ENCODE data around the gene ACBD4. TPM values are rescaled to one million over a fixed set of nuclear protein-coding genes. Genes with fewer than 3 reads are reported as not detected.
A peak's percentile ranks its signal among the peaks of the same experiment; 100 is the strongest.

The ACBD4 gene
- total RNA-seq, 1 experiment from 2014 or later: 1.5 TPM

GRCh38 chr17:45098869-45099616, 36.4 kb upstream of the ACBD4 start:
- H3K4me3 ChIP-seq (ENCODE audit: insufficient read depth, low read depth, low read length): no peak overlapping the region
- DNase-seq: peak; percentile 97
- no peaks in the 10 kb centered on the region for H3K27me3 ChIP-seq (ENCODE audit: control insufficient read depth, insufficient read depth, low read length)
- peaks cover 64% of the 10 kb centered on the region for H3K36me3 ChIP-seq (replicated peaks; ENCODE audit: control insufficient read depth, insufficient read depth, low read length)

DNA sequence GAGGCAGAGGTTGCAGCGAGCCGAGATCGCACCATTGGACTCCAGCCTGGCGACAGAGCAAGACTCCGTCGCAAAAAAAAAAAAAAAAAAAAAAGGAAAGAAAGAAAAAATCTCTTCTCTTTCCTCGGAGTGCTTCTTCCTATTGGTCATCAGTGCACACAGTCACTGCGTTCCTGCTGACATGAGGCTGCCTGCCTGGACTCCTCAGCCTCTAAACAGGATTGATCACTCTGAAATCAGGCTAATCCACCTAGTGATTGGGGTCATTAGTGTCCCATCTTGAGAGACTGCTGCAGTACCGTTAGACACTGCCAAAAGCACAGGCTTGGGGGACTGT, 34.0 kb upstream of the ACBD4 start:
- Histone ChIP-seq H3K36me3 (replicated peaks; ENCODE audit: control insufficient read depth, insufficient read depth, low read length) (peaks cover 74% of the 10 kb centered on the region), H3K27me3 (ENCODE audit: control insufficient read depth, insufficient read depth, low read length) (no peaks in the 10 kb centered on the region), H3K4me3 (ENCODE audit: insufficient read depth, low read depth, low read length) (no peak overlapping the region)
- DNase-seq: no peak

DNA sequence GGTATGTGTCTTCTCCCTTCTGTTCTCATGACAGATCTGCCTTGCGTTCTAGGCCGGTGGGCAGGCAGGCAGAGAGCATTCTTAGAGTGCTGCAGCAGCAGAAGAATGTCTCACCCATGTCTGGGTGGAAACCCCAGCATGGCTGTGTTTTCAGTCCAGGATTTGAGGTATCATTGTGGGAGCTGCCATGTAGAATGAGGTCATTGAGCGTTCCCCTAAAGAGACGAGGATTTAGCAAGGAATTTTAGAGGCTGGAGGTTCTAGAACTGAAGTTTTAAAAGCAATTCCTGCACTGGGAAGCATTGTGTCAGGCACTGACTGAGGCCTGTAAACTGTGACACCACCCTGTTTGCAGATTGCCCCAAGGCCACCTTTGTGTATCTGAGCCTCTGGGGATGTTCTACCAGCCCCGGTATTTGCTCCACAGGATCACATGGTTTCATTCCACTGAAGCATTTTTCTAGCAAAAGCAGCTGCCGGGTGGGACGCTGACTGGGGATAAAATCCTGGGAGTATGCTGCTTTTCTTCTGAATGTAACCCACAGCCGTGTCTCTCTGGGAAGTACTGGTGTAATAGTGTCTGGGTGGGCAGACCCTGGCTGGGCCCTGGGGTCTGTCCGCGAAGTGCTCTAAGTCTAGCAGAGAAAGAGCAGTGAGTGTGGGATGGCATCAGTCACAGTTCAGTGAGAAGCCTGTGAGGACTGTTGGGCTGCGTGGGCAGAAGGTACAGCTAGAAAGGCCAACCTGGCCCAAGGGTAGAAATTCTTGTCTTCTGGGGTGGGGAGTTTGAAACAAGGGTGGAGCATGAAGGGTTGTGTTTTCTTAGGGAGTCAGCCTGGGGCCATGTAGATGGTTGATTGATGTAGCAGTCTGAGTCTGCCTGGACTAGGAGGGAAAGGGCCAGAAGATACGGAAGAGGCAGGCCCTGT, 33.3 kb upstream of the ACBD4 start:
- no peak for DNase-seq
- no peaks in the 10 kb centered on the region for H3K27me3 ChIP-seq (ENCODE audit: control insufficient read depth, insufficient read depth, low read length)
- no peak overlapping the region for H3K4me3 ChIP-seq (ENCODE audit: insufficient read depth, low read depth, low read length)
- peaks cover 74% of the 10 kb centered on the region for H3K36me3 ChIP-seq (replicated peaks; ENCODE audit: control insufficient read depth, insufficient read depth, low read length)

DNA sequence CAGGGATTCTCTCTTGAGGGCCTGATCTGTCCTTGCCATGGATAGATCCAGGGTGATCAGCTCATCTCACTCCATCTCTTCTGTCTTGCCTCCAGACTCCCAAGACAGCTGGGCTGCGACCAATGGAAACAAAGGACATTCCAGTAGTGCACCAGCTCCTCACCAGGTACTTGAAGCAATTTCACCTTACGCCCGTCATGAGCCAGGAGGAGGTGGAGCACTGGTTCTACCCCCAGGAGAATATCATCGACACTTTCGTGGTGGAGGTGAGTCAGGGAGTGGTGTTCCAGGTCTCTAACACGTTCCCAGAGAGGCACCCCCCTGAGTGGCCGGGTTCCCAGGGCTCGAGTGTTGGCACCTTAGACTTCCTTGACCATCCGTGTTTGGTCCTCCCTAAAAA, 32.6 kb upstream of the ACBD4 start:
- no peak for DNase-seq
- peaks cover 72% of the 10 kb centered on the region for H3K36me3 ChIP-seq (replicated peaks; ENCODE audit: control insufficient read depth, insufficient read depth, low read length)
- H3K27me3 ChIP-seq (ENCODE audit: control insufficient read depth, insufficient read depth, low read length): no peaks in the 10 kb centered on the region

DNA sequence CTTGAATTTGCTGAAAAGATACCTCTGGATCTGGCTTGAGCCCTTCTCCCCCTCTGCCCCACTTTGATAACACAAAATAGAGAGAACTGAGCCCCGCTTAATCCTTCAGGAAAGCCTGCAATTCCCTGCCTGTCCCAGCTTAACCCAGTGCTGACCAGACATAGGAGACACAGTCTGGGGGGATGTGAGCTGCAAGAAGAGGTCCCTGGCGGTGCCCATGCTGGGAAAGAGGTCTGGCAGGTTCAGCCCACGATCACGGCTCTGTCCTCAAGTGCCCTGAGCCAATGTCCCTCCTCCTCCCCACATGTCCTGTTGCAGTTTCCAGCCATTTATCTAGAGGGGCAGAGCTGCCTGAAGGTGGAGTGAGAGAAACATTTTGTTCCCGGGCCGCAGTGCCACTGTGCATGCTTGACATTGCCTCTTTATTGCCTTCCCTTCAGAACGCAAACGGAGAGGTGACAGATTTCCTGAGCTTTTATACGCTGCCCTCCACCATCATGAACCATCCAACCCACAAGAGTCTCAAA, 32.2 kb upstream of the ACBD4 start:
- Histone ChIP-seq H3K36me3 (replicated peaks; ENCODE audit: control insufficient read depth, insufficient read depth, low read length) (peaks cover 68% of the 10 kb centered on the region), H3K4me3 (ENCODE audit: insufficient read depth, low read depth, low read length) (no peak overlapping the region), H3K27me3 (ENCODE audit: control insufficient read depth, insufficient read depth, low read length) (no peaks in the 10 kb centered on the region)
- no peak for DNase-seq

More for the DNA sequence above, 32.6 kb upstream of the ACBD4 start:
- no peak overlapping the region for H3K4me3 ChIP-seq (ENCODE audit: insufficient read depth, low read depth, low read length)

GRCh38 chr17:45104029-45104428, 31.5 kb upstream of the ACBD4 start:
- peaks cover 66% of the 10 kb centered on the region for H3K36me3 ChIP-seq (replicated peaks; ENCODE audit: control insufficient read depth, insufficient read depth, low read length)
- no peaks in the 10 kb centered on the region for H3K27me3 ChIP-seq (ENCODE audit: control insufficient read depth, insufficient read depth, low read length)
- H3K4me3 ChIP-seq (ENCODE audit: insufficient read depth, low read depth, low read length): no peak overlapping the region
- DNase-seq: no peak

DNA sequence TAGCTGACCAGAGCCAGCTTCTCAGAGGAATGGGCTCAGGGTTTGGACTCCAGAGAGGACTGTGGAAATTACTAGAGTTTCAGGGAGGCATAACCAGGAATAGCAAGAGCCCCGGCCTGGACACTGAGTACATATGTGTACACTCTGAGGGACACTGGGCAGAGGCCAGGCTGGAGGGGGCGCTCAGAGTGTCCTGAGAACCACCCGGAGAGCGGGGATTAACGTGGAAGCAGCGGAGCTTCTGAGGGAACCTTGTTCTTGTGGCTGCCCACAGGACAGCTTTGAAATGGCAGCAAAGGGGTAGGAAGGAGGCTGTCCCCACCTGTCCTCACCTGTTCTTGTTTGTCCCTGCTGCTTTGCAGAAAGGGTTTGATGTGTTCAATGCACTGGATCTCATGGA, 31.0 kb upstream of the ACBD4 start:
- DNase-seq: peak; percentile 33
- peaks cover 63% of the 10 kb centered on the region for H3K36me3 ChIP-seq (replicated peaks; ENCODE audit: control insufficient read depth, insufficient read depth, low read length)
- H3K27me3 ChIP-seq (ENCODE audit: control insufficient read depth, insufficient read depth, low read length): no peaks in the 10 kb centered on the region
- no peak overlapping the region for H3K4me3 ChIP-seq (ENCODE audit: insufficient read depth, low read depth, low read length)

- Histone ChIP-seq H3K27me3 (ENCODE audit: control insufficient read depth, insufficient read depth, low read length) (no peaks in the 10 kb centered on the region), H3K4me3 (ENCODE audit: insufficient read depth, low read depth, low read length) (no peak overlapping the region), H3K36me3 (replicated peaks; ENCODE audit: control insufficient read depth, insufficient read depth, low read length) (peaks cover 59% of the 10 kb centered on the region)
- DNase-seq: peak; percentile 59
These were observed 30.4 kb upstream of the ACBD4 start for GRCh38 chr17:45104907-45105624.

DNA sequence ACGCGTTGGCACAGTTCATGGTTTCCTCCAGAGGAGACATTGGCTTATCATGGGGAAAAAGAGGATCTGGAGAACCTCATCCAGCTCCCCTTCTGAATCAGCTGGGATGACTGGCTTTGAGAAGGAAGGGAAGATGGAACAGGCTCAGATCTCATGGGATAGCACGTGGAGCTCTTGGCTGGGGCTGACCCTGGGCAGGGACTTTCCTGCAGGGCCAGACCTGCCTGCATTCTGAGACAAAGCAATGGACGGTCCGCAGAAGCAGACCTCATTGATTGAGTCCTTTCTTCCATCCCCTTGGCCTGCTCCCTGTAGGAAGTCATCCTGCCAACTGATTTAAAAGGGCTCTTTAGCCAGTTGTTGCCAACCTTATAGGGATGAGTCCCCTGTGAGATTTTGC, 29.4 kb upstream of the ACBD4 start:
- Histone ChIP-seq H3K36me3 (replicated peaks; ENCODE audit: control insufficient read depth, insufficient read depth, low read length) (peaks cover 59% of the 10 kb centered on the region), H3K4me3 (ENCODE audit: insufficient read depth, low read depth, low read length) (no peak overlapping the region)
- DNase-seq: peak; percentile 35

GRCh38 chr17:45106582-45106981, 28.9 kb upstream of the ACBD4 start:
- no peaks in the 10 kb centered on the region for H3K27me3 ChIP-seq (ENCODE audit: control insufficient read depth, insufficient read depth, low read length)
- peaks cover 55% of the 10 kb centered on the region for H3K36me3 ChIP-seq (replicated peaks; ENCODE audit: control insufficient read depth, insufficient read depth, low read length)
- no peak overlapping the region for H3K4me3 ChIP-seq (ENCODE audit: insufficient read depth, low read depth, low read length)
- no peak for DNase-seq

More for the DNA sequence above, 29.4 kb upstream of the ACBD4 start:
- H3K27me3 ChIP-seq (ENCODE audit: control insufficient read depth, insufficient read depth, low read length): no peaks in the 10 kb centered on the region

DNA sequence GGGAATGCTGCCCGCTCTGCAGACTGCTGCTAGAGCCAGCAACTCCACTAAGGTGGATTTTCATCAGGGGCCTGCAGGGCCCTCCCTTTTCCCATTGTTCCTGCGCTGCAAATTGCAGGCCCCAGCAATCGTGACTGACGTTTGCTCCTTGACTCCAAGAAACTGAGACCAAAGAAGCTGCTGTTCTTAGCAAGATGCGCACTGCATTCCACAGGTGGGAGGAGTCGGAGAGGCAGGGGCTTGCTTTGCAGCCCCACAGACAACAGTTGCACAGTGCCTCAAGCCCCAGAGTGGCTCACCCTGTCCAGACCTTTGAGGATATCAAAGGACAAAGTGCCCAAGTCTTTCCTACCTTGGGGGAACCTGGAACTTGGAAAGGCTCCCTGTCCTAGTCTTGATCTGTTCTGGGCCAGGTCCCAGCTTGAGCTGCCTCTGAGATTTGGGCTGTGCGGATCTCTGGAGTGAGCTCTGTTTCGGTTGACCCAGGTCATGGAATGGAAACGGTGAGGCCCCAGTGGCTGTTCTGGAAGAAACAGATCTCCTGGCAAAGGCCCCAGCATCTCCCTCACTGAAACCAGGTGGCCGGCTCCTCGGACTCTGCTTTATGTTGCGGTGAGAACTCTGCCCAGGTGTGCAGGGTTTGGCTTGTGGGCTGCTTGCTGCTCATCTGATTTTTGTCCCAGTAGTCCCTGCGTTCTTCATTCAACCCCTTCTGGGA, 28.0 kb upstream of the ACBD4 start:
- no peak overlapping the region for H3K4me3 ChIP-seq (ENCODE audit: insufficient read depth, low read depth, low read length)
- DNase-seq: peak; percentile 40
- H3K36me3 ChIP-seq (replicated peaks; ENCODE audit: control insufficient read depth, insufficient read depth, low read length): peaks cover 47% of the 10 kb centered on the region
- no peaks in the 10 kb centered on the region for H3K27me3 ChIP-seq (ENCODE audit: control insufficient read depth, insufficient read depth, low read length)

DNA sequence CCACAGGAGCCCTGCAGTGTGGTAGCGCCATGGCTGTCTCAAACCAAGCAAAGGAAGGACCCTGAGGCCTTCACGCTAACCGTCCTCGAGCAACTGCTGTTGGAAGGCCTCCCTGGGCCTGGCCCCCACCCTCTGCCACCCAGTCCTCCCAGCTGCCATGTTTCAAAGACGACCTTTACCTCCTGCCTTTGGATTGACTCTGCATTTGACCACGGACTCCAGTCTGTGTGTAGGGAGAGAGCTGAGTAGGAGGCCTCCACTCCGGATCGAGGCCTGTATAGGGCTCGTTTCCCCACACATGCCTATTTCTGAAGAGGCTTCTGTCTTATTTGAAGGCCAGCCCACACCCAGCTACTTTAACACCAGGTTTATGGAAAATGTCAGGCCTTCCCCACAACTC, 27.4 kb upstream of the ACBD4 start:
- H3K27me3 ChIP-seq (ENCODE audit: control insufficient read depth, insufficient read depth, low read length): no peaks in the 10 kb centered on the region
- DNase-seq: peak; percentile 19
- H3K36me3 ChIP-seq (replicated peaks; ENCODE audit: control insufficient read depth, insufficient read depth, low read length): peaks cover 41% of the 10 kb centered on the region
- H3K4me3 ChIP-seq (ENCODE audit: insufficient read depth, low read depth, low read length): no peak overlapping the region

- H3K36me3 ChIP-seq (replicated peaks; ENCODE audit: control insufficient read depth, insufficient read depth, low read length): peaks cover 33% of the 10 kb centered on the region
- no peaks in the 10 kb centered on the region for H3K27me3 ChIP-seq (ENCODE audit: control insufficient read depth, insufficient read depth, low read length)
- no peak overlapping the region for H3K4me3 ChIP-seq (ENCODE audit: insufficient read depth, low read depth, low read length)
- DNase-seq: peak; percentile 59
These were observed 26.6 kb upstream of the ACBD4 start for GRCh38 chr17:45108595-45109521.

Data from H7 (cell line).